ENCODE measurements around the gene ALKBH6. TPM values are rescaled to one million over a fixed set of nuclear protein-coding genes. Genes with fewer than 3 reads are reported as not detected.
A peak's percentile ranks its signal among the peaks of the same experiment; 100 is the strongest.
"Not testable (repeated sequence)": the region's sequence is repeated elsewhere in the genome, so short reads cannot be mapped to it uniquely, and the experiment has no call there.

ALKBH6 gene
- total RNA-seq, 1 experiment from 2014 or later, result 47.7 TPM

GRCh38 chr19:35992907-35993765 lies 20.9 kb downstream of the ALKBH6 start:
- DNase-seq (ENCODE audit: low spot score), result no peak

- DNase-seq (ENCODE audit: low spot score), result peak; percentile 82
Observed at GRCh38 chr19:35991731-35992450, 22.1 kb downstream of the ALKBH6 start.

GRCh38 chr19:35990771-35991730 lies 23.0 kb downstream of the ALKBH6 start:
- DNase-seq (ENCODE audit: low spot score), result no peak

GRCh38 chr19:35990156-35990555 lies 23.9 kb downstream of the ALKBH6 start:
- DNase-seq (ENCODE audit: low spot score), result no peak

- no peak for DNase-seq (ENCODE audit: low spot score)
Observed at GRCh38 chr19:35988824-35989223, 25.2 kb downstream of the ALKBH6 start.

GRCh38 chr19:35987571-35987896 lies 26.5 kb downstream of the ALKBH6 start:
- DNase-seq (ENCODE audit: low spot score), result no peak

- no peak for DNase-seq (ENCODE audit: low spot score)
Observed at GRCh38 chr19:35986664-35987570, 27.1 kb downstream of the ALKBH6 start.

GRCh38 chr19:35986111-35986510 lies 27.9 kb downstream of the ALKBH6 start:
- no peak for DNase-seq (ENCODE audit: low spot score)

GRCh38 chr19:35983177-35983576 lies 30.8 kb downstream of the ALKBH6 start:
- DNase-seq (ENCODE audit: low spot score), result no peak

GRCh38 chr19:35980997-35981396 lies 33.0 kb downstream of the ALKBH6 start:
- not testable (repeated sequence) for DNase-seq (ENCODE audit: low spot score)

- no peak for DNase-seq (ENCODE audit: low spot score)
Observed at GRCh38 chr19:35978832-35979365, 35.1 kb downstream of the ALKBH6 start.

- no peak for DNase-seq (ENCODE audit: low spot score)
Observed at GRCh38 chr19:35978271-35978670, 35.7 kb downstream of the ALKBH6 start.

GRCh38 chr19:35977446-35978222 lies 36.4 kb downstream of the ALKBH6 start:
- no peak for DNase-seq (ENCODE audit: low spot score)

- no peak for DNase-seq (ENCODE audit: low spot score)
Observed at GRCh38 chr19:35975608-35976214, 38.3 kb downstream of the ALKBH6 start.

GRCh38 chr19:35973487-35973886 lies 40.5 kb downstream of the ALKBH6 start:
- DNase-seq (ENCODE audit: low spot score), result no peak

- no peak for DNase-seq (ENCODE audit: low spot score)
Observed at GRCh38 chr19:35966771-35967170, 47.2 kb downstream of the ALKBH6 start.

- no peak for DNase-seq (ENCODE audit: low spot score)
Observed at GRCh38 chr19:35963514-35963913, 50.5 kb downstream of the ALKBH6 start.

- DNase-seq (ENCODE audit: low spot score), result no peak
Observed at GRCh38 chr19:35960432-35960972, 53.5 kb downstream of the ALKBH6 start.

GRCh38 chr19:35959968-35960320 lies 54.1 kb downstream of the ALKBH6 start:
- no peak for DNase-seq (ENCODE audit: low spot score)

Measured in H4 (cell line).